K562 (cell line): ENCODE results near the gene FNDC4. TPM values are rescaled to one million over a fixed set of nuclear protein-coding genes. Genes with fewer than 3 reads are reported as not detected.

Experiments
- CBFA2T2 ChIP-seq: fragments of 450-650 bp; conservative IDR thresholded peaks from 2 replicates; pipeline ENCODE4 v1.6.1; 2017; ENCODE audit warnings: mild to moderate bottlenecking
- E2F3 ChIP-seq: fragments of 250-450 bp; sonication (Bioruptor Pico); IDR thresholded peaks from 2 replicates; pipeline ENCODE4 v1.4.0; 2020; ENCODE audit warnings: mild to moderate bottlenecking
- ELF4 ChIP-seq: fragments of 450-650 bp; formaldehyde crosslinking; IDR thresholded peaks from 2 replicates; pipeline ENCODE4 v1.4.0; 2022; ENCODE audit warnings: missing genetic modification characterization
- IRF2 ChIP-seq: sonication (generic); formaldehyde crosslinking; IDR thresholded peaks from 2 replicates; pipeline ENCODE4 v1.8.1; 2022; ENCODE audit warnings: mild to moderate bottlenecking, missing genetic modification reagents
- MTA2 ChIP-seq: fragments of 450-650 bp; IDR thresholded peaks from 2 replicates; pipeline ENCODE4 v1.6.1; 2016; ENCODE audit warnings: low read depth
- PCBP2 ChIP-seq: fragments of 200-400 bp; formaldehyde crosslinking; IDR thresholded peaks from 2 replicates; pipeline ENCODE4 v1.6.1; 2018; ENCODE audit warnings: low read length, low read depth, mild to moderate bottlenecking, moderate library complexity; ENCODE audit not compliant: poor library complexity, severe bottlenecking
- POLR2H ChIP-seq: IDR thresholded peaks from 2 replicates; pipeline ENCODE4 v1.6.1; 2016; ENCODE audit warnings: missing genetic modification characterization, low read depth, mild to moderate bottlenecking, control low read depth, missing compliant biosample characterization, moderate library complexity
- RAD21 ChIP-seq, 2 experiments: fragments of 250-450 bp in 1 of 2; fragments of 450-650 bp in 1 of 2; sonication (Bioruptor Pico) in 1 of 2; formaldehyde crosslinking in 1 of 2; IDR thresholded peaks in 1 of 2; conservative IDR thresholded peaks in 1 of 2; 2 replicates each; pipeline versions ENCODE4 v1.4.0 to v1.8.0; 2020 to 2022; ENCODE audit warnings: mild to moderate bottlenecking in 2 of 2, moderate library complexity in 1 of 2
- TAF7 ChIP-seq: fragments of 450-650 bp; IDR thresholded peaks from 2 replicates; pipeline ENCODE4 v1.6.1; 2016; ENCODE audit warnings: missing genetic modification characterization, missing compliant biosample characterization
- YBX1 ChIP-seq: fragments of 450-650 bp; IDR thresholded peaks from 2 replicates; pipeline ENCODE4 v1.7.1; 2016; ENCODE audit warnings: mild to moderate bottlenecking
- ZBTB17 ChIP-seq: fragments of 450-650 bp; formaldehyde crosslinking; IDR thresholded peaks from 2 replicates; pipeline ENCODE4 v1.4.0; 2020; ENCODE audit warnings: mild to moderate bottlenecking
- ZNF124 ChIP-seq: sonication (generic); formaldehyde crosslinking; IDR thresholded peaks from 2 replicates; pipeline ENCODE4 v1.8.1; 2022; ENCODE audit warnings: missing genetic modification reagents
- ZNF766 ChIP-seq: fragments of 200-800 bp; sonication (Bioruptor generic); conservative IDR thresholded peaks from 2 replicates; pipeline ENCODE4 v1.6.1; 2016; ENCODE audit warnings: missing genetic modification characterization, missing compliant biosample characterization
- polyA plus RNA-seq, 8 experiments: library from polyadenylated mRNA; depleted of rRNA in 4 of 8; stranded (reverse) in 5 of 8; unstranded in 3 of 8; fragments of >200 nt; fragmentation: Nextera tagmentation in 2 of 8; fragmentation: Illumina TruSeq in 1 of 8; extraction: Ambion mirVana in 2 of 8; extraction: Trizol in 1 of 8; gene quantifications; 2 replicates each; pipeline versions ENCODE4 v1.2.1 to v1.2.3, GENCODE V29; 2011 to 2014; ENCODE audit warnings: inconsistent platforms in 1 of 8, missing spikeins in 1 of 8
- total RNA-seq, 7 experiments: library from RNA; depleted of rRNA in 6 of 7; stranded (reverse); fragments of >200 nt in 6 of 7; fragmentation: Illumina TruSeq in 2 of 7; extraction: Trizol in 2 of 7; gene quantifications; 2 replicates each; pipeline versions ENCODE4 v1.2.1 to v1.2.3, GENCODE V29; 2011 to 2021; ENCODE audit warnings: low replicate concordance in 1 of 7
- TF ChIP-seq, protein P1 (sequence below): sonication (generic); formaldehyde crosslinking; IDR thresholded peaks from 2 replicates; pipeline ENCODE4 v1.8.0; 2022; ENCODE audit warnings: mild to moderate bottlenecking, missing genetic modification reagents
- TF ChIP-seq, protein P2 (sequence below): fragments of 250-450 bp; sonication (Bioruptor Pico); IDR thresholded peaks from 2 replicates; pipeline ENCODE4 v1.9.0; 2021; ENCODE audit warnings: mild to moderate bottlenecking
- TF ChIP-seq, protein P3 (sequence below): fragments of 450-650 bp; IDR thresholded peaks from 2 replicates; pipeline ENCODE4 v1.6.1; 2016; ENCODE audit warnings: mild to moderate bottlenecking
- TF ChIP-seq, protein P4 (sequence below): sonication (generic); formaldehyde crosslinking; IDR thresholded peaks from 2 replicates; pipeline ENCODE4 v1.8.0; 2023; ENCODE audit warnings: mild to moderate bottlenecking, missing genetic modification reagents
- TF ChIP-seq, protein P5 (sequence below): sonication (generic); formaldehyde crosslinking; IDR thresholded peaks from 2 replicates; pipeline ENCODE4 v1.8.1; 2023; ENCODE audit warnings: mild to moderate bottlenecking, missing genetic modification reagents

Gene FNDC4
- total and polyA plus RNA-seq, 9 of the 15 experiments (the other 6 are each of a cell fraction or from before 2014, with no cell fraction given) = 0.28 to 4.9 (median 2.3) TPM

DNA sequence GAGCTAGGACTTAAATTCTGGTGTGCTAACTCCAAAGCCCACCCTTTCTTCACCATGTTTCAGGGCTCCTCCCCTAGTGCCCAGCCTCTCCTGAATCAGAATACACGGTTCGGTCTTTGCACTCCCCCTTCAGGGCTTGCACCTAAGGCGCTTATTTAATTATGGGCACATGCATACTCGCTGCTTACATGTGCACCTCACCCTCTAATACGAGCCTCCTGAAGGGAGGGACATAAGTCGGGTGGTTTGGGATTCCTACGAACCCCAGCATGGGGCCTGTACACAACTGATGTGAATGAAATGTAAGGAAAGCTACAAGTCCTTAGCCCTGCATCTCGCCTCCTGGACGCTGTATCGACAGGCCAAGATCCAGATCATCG is 5.9 kb downstream of the FNDC4 start (continued):
- TF ChIP-seq, protein P1, sequence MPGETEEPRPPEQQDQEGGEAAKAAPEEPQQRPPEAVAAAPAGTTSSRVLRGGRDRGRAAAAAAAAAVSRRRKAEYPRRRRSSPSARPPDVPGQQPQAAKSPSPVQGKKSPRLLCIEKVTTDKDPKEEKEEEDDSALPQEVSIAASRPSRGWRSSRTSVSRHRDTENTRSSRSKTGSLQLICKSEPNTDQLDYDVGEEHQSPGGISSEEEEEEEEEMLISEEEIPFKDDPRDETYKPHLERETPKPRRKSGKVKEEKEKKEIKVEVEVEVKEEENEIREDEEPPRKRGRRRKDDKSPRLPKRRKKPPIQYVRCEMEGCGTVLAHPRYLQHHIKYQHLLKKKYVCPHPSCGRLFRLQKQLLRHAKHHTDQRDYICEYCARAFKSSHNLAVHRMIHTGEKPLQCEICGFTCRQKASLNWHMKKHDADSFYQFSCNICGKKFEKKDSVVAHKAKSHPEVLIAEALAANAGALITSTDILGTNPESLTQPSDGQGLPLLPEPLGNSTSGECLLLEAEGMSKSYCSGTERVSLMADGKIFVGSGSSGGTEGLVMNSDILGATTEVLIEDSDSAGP (CRISPR knock-in tag) = peak; percentile 10; the same call in 1 of the 2 replicates
- TF ChIP-seq, protein P2, sequence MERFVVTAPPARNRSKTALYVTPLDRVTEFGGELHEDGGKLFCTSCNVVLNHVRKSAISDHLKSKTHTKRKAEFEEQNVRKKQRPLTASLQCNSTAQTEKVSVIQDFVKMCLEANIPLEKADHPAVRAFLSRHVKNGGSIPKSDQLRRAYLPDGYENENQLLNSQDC (CRISPR knock-in tag) = no peak
- TF ChIP-seq RAD21 (CRISPR knock-in tag; conservative IDR thresholded peaks at IDR 0.05 in 1 of 2, IDR thresholded peaks at IDR 0.05 in 1 of 2) (0 out of 4 replicates have a peak, but pooled peaks of 1 of the 2 experiments have one; percentile 10), PCBP2 (no peak), CBFA2T2 (no peak), ZNF124 (CRISPR knock-in tag) (no peak), ZNF766 (no peak), TAF7 (tag) (no peak), ZBTB17 (CRISPR knock-in tag) (0 out of 2 replicates have a peak, but pooled peaks have one; percentile 38), E2F3 (no peak), ELF4 (no peak), MTA2 (no peak), YBX1 (no peak), IRF2 (CRISPR knock-in tag) (no peak), POLR2H (tag) (no peak)
- TF ChIP-seq, protein P3, sequence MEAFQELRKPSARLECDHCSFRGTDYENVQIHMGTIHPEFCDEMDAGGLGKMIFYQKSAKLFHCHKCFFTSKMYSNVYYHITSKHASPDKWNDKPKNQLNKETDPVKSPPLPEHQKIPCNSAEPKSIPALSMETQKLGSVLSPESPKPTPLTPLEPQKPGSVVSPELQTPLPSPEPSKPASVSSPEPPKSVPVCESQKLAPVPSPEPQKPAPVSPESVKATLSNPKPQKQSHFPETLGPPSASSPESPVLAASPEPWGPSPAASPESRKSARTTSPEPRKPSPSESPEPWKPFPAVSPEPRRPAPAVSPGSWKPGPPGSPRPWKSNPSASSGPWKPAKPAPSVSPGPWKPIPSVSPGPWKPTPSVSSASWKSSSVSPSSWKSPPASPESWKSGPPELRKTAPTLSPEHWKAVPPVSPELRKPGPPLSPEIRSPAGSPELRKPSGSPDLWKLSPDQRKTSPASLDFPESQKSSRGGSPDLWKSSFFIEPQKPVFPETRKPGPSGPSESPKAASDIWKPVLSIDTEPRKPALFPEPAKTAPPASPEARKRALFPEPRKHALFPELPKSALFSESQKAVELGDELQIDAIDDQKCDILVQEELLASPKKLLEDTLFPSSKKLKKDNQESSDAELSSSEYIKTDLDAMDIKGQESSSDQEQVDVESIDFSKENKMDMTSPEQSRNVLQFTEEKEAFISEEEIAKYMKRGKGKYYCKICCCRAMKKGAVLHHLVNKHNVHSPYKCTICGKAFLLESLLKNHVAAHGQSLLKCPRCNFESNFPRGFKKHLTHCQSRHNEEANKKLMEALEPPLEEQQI = no peak
- TF ChIP-seq, protein P4, sequence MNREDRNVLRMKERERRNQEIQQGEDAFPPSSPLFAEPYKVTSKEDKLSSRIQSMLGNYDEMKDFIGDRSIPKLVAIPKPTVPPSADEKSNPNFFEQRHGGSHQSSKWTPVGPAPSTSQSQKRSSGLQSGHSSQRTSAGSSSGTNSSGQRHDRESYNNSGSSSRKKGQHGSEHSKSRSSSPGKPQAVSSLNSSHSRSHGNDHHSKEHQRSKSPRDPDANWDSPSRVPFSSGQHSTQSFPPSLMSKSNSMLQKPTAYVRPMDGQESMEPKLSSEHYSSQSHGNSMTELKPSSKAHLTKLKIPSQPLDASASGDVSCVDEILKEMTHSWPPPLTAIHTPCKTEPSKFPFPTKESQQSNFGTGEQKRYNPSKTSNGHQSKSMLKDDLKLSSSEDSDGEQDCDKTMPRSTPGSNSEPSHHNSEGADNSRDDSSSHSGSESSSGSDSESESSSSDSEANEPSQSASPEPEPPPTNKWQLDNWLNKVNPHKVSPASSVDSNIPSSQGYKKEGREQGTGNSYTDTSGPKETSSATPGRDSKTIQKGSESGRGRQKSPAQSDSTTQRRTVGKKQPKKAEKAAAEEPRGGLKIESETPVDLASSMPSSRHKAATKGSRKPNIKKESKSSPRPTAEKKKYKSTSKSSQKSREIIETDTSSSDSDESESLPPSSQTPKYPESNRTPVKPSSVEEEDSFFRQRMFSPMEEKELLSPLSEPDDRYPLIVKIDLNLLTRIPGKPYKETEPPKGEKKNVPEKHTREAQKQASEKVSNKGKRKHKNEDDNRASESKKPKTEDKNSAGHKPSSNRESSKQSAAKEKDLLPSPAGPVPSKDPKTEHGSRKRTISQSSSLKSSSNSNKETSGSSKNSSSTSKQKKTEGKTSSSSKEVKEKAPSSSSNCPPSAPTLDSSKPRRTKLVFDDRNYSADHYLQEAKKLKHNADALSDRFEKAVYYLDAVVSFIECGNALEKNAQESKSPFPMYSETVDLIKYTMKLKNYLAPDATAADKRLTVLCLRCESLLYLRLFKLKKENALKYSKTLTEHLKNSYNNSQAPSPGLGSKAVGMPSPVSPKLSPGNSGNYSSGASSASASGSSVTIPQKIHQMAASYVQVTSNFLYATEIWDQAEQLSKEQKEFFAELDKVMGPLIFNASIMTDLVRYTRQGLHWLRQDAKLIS (CRISPR knock-in tag) = no peak
- TF ChIP-seq, protein P5, sequence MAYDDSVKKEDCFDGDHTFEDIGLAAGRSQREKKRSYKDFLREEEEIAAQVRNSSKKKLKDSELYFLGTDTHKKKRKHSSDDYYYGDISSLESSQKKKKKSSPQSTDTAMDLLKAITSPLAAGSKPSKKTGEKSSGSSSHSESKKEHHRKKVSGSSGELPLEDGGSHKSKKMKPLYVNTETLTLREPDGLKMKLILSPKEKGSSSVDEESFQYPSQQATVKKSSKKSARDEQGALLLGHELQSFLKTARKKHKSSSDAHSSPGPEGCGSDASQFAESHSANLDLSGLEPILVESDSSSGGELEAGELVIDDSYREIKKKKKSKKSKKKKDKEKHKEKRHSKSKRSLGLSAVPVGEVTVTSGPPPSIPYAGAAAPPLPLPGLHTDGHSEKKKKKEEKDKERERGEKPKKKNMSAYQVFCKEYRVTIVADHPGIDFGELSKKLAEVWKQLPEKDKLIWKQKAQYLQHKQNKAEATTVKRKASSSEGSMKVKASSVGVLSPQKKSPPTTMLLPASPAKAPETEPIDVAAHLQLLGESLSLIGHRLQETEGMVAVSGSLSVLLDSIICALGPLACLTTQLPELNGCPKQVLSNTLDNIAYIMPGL = no peak
